ENCODE measurements around the gene KCNE2. TPM values are rescaled to one million over a fixed set of nuclear protein-coding genes. Genes with fewer than 3 reads are reported as not detected.

The KCNE2 gene
- total RNA-seq, 4 donors from 2014 or later, result not detected

DNA sequence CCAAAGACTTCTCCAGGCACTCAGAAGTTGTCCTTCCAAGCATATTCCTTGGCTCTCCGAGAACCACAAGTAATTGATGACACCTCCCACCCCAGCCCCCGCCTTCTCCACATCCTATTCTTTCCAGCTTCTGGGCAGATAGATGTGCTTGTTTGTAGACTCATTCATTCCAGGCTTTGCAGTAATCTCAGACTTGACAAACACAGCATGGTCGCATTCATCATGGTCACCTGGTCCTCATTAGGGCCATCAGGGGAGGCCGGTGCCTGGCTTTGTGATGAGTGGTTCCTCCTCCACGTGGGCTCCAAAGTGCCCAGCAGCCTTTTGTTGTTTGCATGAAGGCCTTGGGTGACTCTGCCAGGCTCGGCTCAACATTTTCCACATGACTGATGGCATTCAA, 28.5 kb upstream of the KCNE2 start:
- no peak for TF ChIP-seq CTCF (IDR thresholded peaks at IDR 0.05; ENCODE audit: low read depth)

GRCh38 chr21:34336245-34336644, 27.6 kb upstream of the KCNE2 start:
- no peak for TF ChIP-seq CTCF (IDR thresholded peaks at IDR 0.05; ENCODE audit: low read depth)

DNA sequence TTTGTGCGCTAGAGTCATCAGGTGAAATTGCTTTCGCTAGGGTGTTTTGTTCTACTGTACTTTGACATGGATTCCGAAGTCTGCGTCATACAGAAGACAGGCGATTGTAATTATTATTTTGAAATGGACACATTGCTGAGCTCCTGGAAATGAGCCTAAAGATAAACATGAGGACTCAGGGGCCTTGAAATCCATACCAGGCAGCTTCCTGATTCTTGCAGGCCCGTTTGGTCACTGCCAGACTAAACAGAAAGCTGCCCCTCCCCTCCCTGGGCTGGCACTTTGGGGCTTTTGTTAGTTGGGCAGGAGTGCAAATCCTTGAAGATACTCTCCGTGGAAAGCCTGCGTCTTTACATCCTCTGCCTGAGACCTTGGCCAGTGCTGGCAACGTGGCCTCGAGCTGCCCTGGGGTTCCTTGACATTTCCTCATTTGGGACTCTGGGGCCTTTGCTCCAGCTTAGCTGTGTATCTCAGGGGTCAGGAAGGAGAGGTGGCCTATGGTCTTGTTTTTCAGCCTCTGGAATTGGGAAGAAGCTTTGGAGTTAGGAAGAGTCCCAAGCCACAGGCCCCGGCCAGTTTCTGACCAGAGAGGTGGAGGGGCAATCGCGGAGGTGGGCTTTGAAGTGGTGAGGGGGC, 26.9 kb upstream of the KCNE2 start:
- TF ChIP-seq CTCF (IDR thresholded peaks at IDR 0.05; ENCODE audit: low read depth), result no peak

DNA sequence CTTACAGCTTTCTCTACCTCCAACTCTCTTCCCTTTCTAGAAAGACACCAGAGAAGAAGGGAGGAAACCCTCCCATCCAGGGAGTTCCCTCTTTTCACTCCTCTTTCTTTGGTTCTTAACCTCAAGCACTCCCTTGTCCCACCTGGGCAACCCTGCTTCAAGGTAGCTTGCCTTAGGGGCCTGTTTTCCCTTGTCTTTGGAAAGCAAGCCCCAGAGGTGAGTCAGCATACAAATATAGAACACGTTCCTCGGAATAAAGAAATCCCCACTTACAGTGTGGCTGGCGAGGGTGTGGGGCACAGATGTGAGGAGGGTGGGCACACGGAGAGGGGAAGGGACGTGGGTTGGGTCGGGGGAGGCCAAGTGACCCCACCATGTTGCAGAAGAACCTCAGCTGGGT, 26.1 kb upstream of the KCNE2 start:
- TF ChIP-seq CTCF (IDR thresholded peaks at IDR 0.05; ENCODE audit: low read depth), result no peak

DNA sequence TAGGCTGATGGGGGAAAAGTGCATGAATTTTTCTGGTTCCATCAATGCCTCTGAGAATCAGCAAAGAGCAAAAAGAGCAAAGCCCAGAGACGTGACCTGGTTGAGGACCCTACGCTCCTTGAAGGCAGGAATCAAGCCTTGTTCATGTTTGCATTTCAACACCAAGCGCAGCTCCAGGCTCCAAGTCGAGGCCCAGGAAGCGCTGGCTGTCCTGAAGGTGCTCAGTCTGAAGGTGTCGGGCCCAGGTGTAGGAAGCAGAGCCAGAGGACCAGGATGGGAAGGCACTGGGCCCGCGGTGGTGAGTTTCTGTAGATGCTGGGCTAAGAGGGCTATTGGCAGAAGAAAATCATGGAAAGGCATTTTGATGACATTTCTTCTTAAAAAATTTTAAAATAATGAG, 25.6 kb upstream of the KCNE2 start:
- TF ChIP-seq CTCF (IDR thresholded peaks at IDR 0.05; ENCODE audit: low read depth), result no peak

DNA sequence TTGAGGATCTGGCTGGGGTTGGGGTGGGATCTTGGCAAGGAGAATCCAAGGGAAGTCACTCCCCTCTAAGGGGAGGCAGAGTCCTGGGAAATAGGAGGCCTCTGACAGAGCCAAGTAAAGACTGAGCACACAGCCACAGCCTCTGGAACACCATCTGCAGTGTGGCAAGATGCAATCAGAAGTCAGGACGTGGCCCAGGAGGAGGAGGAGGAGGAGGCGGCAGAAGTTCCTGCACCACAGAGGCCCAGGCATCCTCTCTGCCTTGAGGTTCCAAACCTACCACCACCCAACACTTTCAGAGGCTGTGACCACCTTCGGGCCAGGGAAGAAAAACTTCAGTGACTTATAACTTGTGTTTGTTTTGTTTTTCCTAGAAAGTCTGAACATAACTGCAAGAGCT, 23.7 kb upstream of the KCNE2 start:
- no peak for TF ChIP-seq CTCF (IDR thresholded peaks at IDR 0.05; ENCODE audit: low read depth)

DNA sequence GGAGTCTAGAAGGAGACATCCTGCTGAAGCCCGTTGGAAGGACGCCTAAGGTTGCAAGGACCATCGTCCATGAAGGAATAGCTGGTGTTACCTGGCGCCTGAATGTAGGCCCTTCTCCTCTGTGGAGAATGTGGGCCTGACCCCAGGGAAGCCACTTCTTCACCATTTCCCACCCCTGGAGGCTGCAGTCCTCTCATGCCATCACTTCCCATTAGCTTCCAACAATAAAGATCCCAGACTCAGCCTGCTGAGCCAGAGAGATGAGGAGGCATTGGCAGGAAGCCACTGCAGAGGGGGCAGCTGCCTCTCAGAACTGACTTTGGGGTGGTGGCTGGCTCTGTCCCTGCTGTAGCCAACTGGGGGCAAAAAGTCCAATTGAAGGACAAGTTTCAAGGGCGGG, 21.3 kb upstream of the KCNE2 start:
- TF ChIP-seq CTCF (IDR thresholded peaks at IDR 0.05; ENCODE audit: low read depth), result no peak

Measured in subcutaneous adipose tissue (tissue), 4 donors.